IMR-90 (cell line): Measurements from ENCODE around the gene SWAP70. TPM values are rescaled to one million over a fixed set of nuclear protein-coding genes. Genes with fewer than 3 reads are reported as not detected.
A peak's percentile ranks its signal among the peaks of the same experiment; 100 is the strongest.

Experiments
- ATAC-seq: fragments of 200-7000 bp; cut with Tn5 transposase; 2 replicates; pipeline ENCODE4 v1.9.1; 2020; ENCODE audit warnings: low read depth, mild to moderate bottlenecking, moderate library complexity
- BruUV-seq: library from RNA; stranded (reverse); fragments of 400-500 nt; replicated peaks from 2 replicates; lab custom pipeline; 2021; lab: Mats Ljungman, UMichigan
- CTCF ChIA-PET: fragments of 300-600 bp; formaldehyde crosslinking; extraction: SDS; loops from one replicate; lab custom pipeline; 2021; ENCODE audit warnings: antibody characterized with exemption; lab: Yijun Ruan, JAX
- POLR2A ChIA-PET: fragments of 300-600 bp; sonication (Branson Sonifier 250); formaldehyde crosslinking; loops from one replicate; lab custom pipeline; 2022; ENCODE audit warnings: antibody characterized with exemption; ENCODE audit not compliant: unreplicated experiment; lab: Charles Lee
- DNase-seq: peaks from one replicate; pipeline ENCODE4 v3.0.0; 2013
- H2AFZ ChIP-seq: replicated peaks from 2 replicates; pipeline ENCODE3; 2013; ENCODE audit warnings: low read length, mild to moderate bottlenecking; ENCODE audit not compliant: poor library complexity
- H2AK5ac ChIP-seq: 2 replicates; pipeline ENCODE4 v1.6.1; 2013; ENCODE audit warnings: low read depth, low read length, inconsistent platforms
- H2AK9ac ChIP-seq: replicated peaks from 2 replicates; pipeline ENCODE3; 2013; ENCODE audit warnings: mild to moderate bottlenecking, low read depth, low read length, moderate library complexity; ENCODE audit not compliant: poor library complexity
- H2BK120ac ChIP-seq: 2 replicates; pipeline ENCODE4 v1.6.1; 2013; ENCODE audit warnings: low read depth, low read length, inconsistent platforms
- H2BK15ac ChIP-seq: 3 replicates; pipeline ENCODE4 v1.6.1; 2013; ENCODE audit warnings: low read depth, low read length, inconsistent platforms
- H2BK20ac ChIP-seq: 2 replicates; pipeline ENCODE4 v1.6.1; 2013; ENCODE audit warnings: low read depth, mild to moderate bottlenecking, inconsistent platforms, low read length, moderate library complexity
- H2BK5ac ChIP-seq: 2 replicates; pipeline ENCODE4 v1.6.1; 2013; ENCODE audit warnings: mild to moderate bottlenecking, low read depth, low read length, inconsistent platforms; ENCODE audit not compliant: poor library complexity, severe bottlenecking
- H3K14ac ChIP-seq: replicated peaks from 2 replicates; pipeline ENCODE4 v1.6.1; 2013; ENCODE audit warnings: low read depth, low read length, inconsistent platforms
- H3K18ac ChIP-seq: 2 replicates; pipeline ENCODE4 v1.6.1; 2013; ENCODE audit warnings: low read depth, low read length, control low read depth
- H3K23ac ChIP-seq: 2 replicates; pipeline ENCODE4 v1.6.1; 2013; ENCODE audit warnings: low read depth, low read length, inconsistent platforms
- H3K27ac ChIP-seq: 2 replicates; pipeline ENCODE4 v1.5.1; 2013; ENCODE audit warnings: mild to moderate bottlenecking, control low read depth, low read length; ENCODE audit not compliant: insufficient read depth
- H3K27me3 ChIP-seq: 2 replicates; pipeline ENCODE4 v1.6.1; 2013; ENCODE audit warnings: low read length; ENCODE audit not compliant: control insufficient read depth, insufficient read depth
- H3K36me3 ChIP-seq: 2 replicates; pipeline ENCODE4 v1.6.1; 2013; ENCODE audit warnings: low read length, mixed read lengths; ENCODE audit not compliant: control insufficient read depth, insufficient read depth
- H3K4ac ChIP-seq: 2 replicates; pipeline ENCODE4 v1.6.1; 2013; ENCODE audit warnings: low read depth, low read length, inconsistent platforms
- H3K4me1 ChIP-seq: 2 replicates; pipeline ENCODE4 v1.6.1; 2013; ENCODE audit warnings: low read length, mixed read lengths; ENCODE audit not compliant: control insufficient read depth, insufficient read depth
- H3K4me2 ChIP-seq: 2 replicates; pipeline ENCODE4 v1.6.1; 2013; ENCODE audit warnings: low read depth, mild to moderate bottlenecking, control low read depth, low read length, moderate library complexity
- H3K4me3 ChIP-seq: 2 replicates; pipeline ENCODE4 v1.5.1; 2013; ENCODE audit warnings: low read depth, mild to moderate bottlenecking, control low read depth, low read length, moderate library complexity; ENCODE audit not compliant: insufficient read depth
- H3K56ac ChIP-seq: 2 replicates; pipeline ENCODE4 v1.6.1; 2013; ENCODE audit warnings: low read length, inconsistent platforms; ENCODE audit not compliant: insufficient read depth; ENCODE audit errors: extremely low read depth
- H3K79me1 ChIP-seq, 2 experiments: 2 replicates each; pipeline ENCODE4 v1.6.1; 2013; ENCODE audit warnings: low read length in 2 of 2, inconsistent platforms in 1 of 2, low read depth in 1 of 2
- H3K9ac ChIP-seq: 2 replicates; pipeline ENCODE4 v1.6.1; 2013; ENCODE audit warnings: low read depth, low read length, control low read depth
- H3K9me1 ChIP-seq: 2 replicates; pipeline ENCODE4 v1.6.1; 2013; ENCODE audit warnings: low read length, inconsistent platforms; ENCODE audit not compliant: insufficient read depth
- H3K9me3 ChIP-seq: 2 replicates; pipeline ENCODE4 v1.6.1; 2013; ENCODE audit warnings: low read length; ENCODE audit not compliant: control insufficient read depth, insufficient read depth
- H4K20me1 ChIP-seq: 2 replicates; pipeline ENCODE4 v1.6.1; 2013; ENCODE audit warnings: low read length, inconsistent platforms; ENCODE audit not compliant: insufficient read depth
- H4K5ac ChIP-seq: 2 replicates; pipeline ENCODE4 v1.6.1; 2013; ENCODE audit warnings: mild to moderate bottlenecking, low read depth, low read length, control low read depth
- H4K8ac ChIP-seq, 2 experiments: 2 replicates each; pipeline ENCODE4 v1.6.1; 2013; ENCODE audit warnings: low read depth in 2 of 2, low read length in 2 of 2, control low read depth in 1 of 2, inconsistent platforms in 1 of 2
- H4K91ac ChIP-seq: 2 replicates; pipeline ENCODE4 v1.6.1; 2013; ENCODE audit warnings: low read depth, low read length, inconsistent platforms; ENCODE audit not compliant: insufficient read depth
- BHLHE40 ChIP-seq: fragments of 150-350 bp; IDR thresholded peaks from 2 replicates; pipeline ENCODE4 v1.6.1; 2016; ENCODE audit warnings: mild to moderate bottlenecking, low read depth, low read length
- CEBPB ChIP-seq: IDR thresholded peaks from 2 replicates; pipeline ENCODE4 v1.6.1; 2012; ENCODE audit warnings: low read depth, low read length, improper control_type of control experiment
- CTCF ChIP-seq: conservative IDR thresholded peaks from 2 replicates; pipeline ENCODE4 v1.5.1; 2012; ENCODE audit warnings: mild to moderate bottlenecking, low read depth, low read length, improper control_type of control experiment
- MAFK ChIP-seq: IDR thresholded peaks from 2 replicates; pipeline ENCODE4 v1.6.1; 2012; ENCODE audit warnings: low read depth, low read length, improper control_type of control experiment
- MXI1 ChIP-seq: IDR thresholded peaks from 2 replicates; pipeline ENCODE4 v1.6.1; 2012; ENCODE audit warnings: low read depth, mild to moderate bottlenecking, low read length, moderate library complexity, borderline replicate concordance
- RCOR1 ChIP-seq: IDR thresholded peaks from 2 replicates; pipeline ENCODE4 v1.6.1; 2012; ENCODE audit warnings: mild to moderate bottlenecking, low read length, improper control_type of control experiment; ENCODE audit not compliant: insufficient replicate concordance
- RFX5 ChIP-seq: IDR thresholded peaks from 2 replicates; pipeline ENCODE4 v1.8.0; 2012; ENCODE audit warnings: low read depth, mild to moderate bottlenecking, low read length, moderate library complexity
- USF2 ChIP-seq: fragments of 150-350 bp; IDR thresholded peaks from 2 replicates; pipeline ENCODE4 v1.6.1; 2017; ENCODE audit warnings: mild to moderate bottlenecking, antibody characterized with exemption, low read length, low read depth
- dilution Hi-C: fragments of 300-500 bp; cut with HindIII; formaldehyde crosslinking; loops from one replicate; pipeline ENCODE4 v1.14.3; 2018; ENCODE audit warnings: low sequenced_read_pairs; ENCODE audit not compliant: unreplicated experiment
- in situ Hi-C: fragments of 300-500 bp; cut with MboI; formaldehyde crosslinking; loops from 3 replicates; pipeline ENCODE4 v1.14.3; 2019; ENCODE audit warnings: low sequenced_read_pairs, inconsistent platforms, mixed read lengths
- intact Hi-C: fragments of 100-400 bp; cut with micrococcal nuclease; formaldehyde crosslinking; loops from 2 replicates; pipeline ENCODE4 v1.10.0; 2022
- polyA plus RNA-seq, 3 experiments: library from polyadenylated mRNA; depleted of rRNA; stranded (reverse); fragments of >200 nt; gene quantifications; 2 replicates each; pipeline ENCODE4 v1.2.3, GENCODE V29; 2012; ENCODE audit warnings: low replicate concordance in 1 of 3
- total RNA-seq: library from RNA; depleted of rRNA; stranded (reverse); fragments of >200 nt; gene quantifications from 2 replicates; pipeline ENCODE4 v1.2.3, GENCODE V29; 2012

The SWAP70 gene
- total and polyA plus RNA-seq, 2 of the 4 experiments (the other 2 are of a cell fraction): 15.5 to 19.9 TPM

GRCh38 chr11:9774109-9774508 is 110.2 kb downstream of the SWAP70 start:
- peak overlapping the region; percentile 3; the same call in 1 of the 2 replicates for H3K4me2 ChIP-seq
- dilution Hi-C loops: no loop called here

More at GRCh38 chr11:9774109-9774508, 110.2 kb downstream of the SWAP70 start:
- Histone ChIP-seq H3K36me3 (peaks cover 3% of the 10 kb centered on the region), H3K4ac (peak overlapping the region; percentile 99), H2BK20ac (peak overlapping the region; percentile 97), H2AK5ac (peak overlapping the region; percentile 93), H3K27ac (peak overlapping the region; percentile 90), H4K20me1 (no peaks in the 10 kb centered on the region), H3K9ac (peak overlapping the region; percentile 54), H3K79me1 (peaks cover 9 to 42% of the 10 kb centered on the region in 2 experiments), H3K27me3 (no peaks in the 10 kb centered on the region), H3K14ac (peak overlapping the region; percentile 93), H4K91ac (peak overlapping the region; percentile 97), H3K4me3 (no peak overlapping the region), H4K8ac (peak overlapping the region; percentile 73 to 95), H3K23ac (peak overlapping the region; percentile 93), H2BK120ac (peak overlapping the region; percentile 96), H3K9me3 (no peaks in the 10 kb centered on the region), H2AK9ac (no peak overlapping the region), H3K9me1 (peaks cover 22% of the 10 kb centered on the region), H4K5ac (peak overlapping the region; percentile 98), H2BK15ac (peak overlapping the region; percentile 94), H2BK5ac (peak overlapping the region; percentile 96), H3K4me1 (peaks cover 25% of the 10 kb centered on the region), H2AFZ (no peak overlapping the region), H3K56ac (peak overlapping the region; percentile 94), H3K18ac (peak overlapping the region; percentile 99)
- CTCF ChIA-PET: no interaction called here
- DNase-seq (no peak), ATAC-seq (no peak)
- intact Hi-C loops (no loop called here), in situ Hi-C loops (loop anchor here (25.0 kb wide), 1 partner anchor 188 kb away; no protein-coding TSS in a partner anchor)
- TF ChIP-seq USF2 (no peak), MXI1 (no peak), CEBPB (no peak), RFX5 (no peak), MAFK (peak; percentile 71), BHLHE40 (no peak), RCOR1 (no peak), CTCF (no peak)
- no TSS peak for BruUV-seq
- POLR2A ChIA-PET: interaction anchor here (0.9 to 1.5 kb wide), 2 partner anchors 14 to 529 kb away, joined by 6 to 9 read pairs; no protein-coding TSS in a partner anchor
